Measurements from ENCODE around the gene FOXP1. TPM values are rescaled to one million over a fixed set of nuclear protein-coding genes. Genes with fewer than 3 reads are reported as not detected.

The FOXP1 gene
- total RNA-seq, 1 experiment from 2014 or later = 75.3 TPM

GRCh38 chr3:71269906-71270305, 313.6 kb downstream of the FOXP1 start:
- TF ChIP-seq CTCF (conservative IDR thresholded peaks at IDR 0.05) = no peak
- Mint-ChIP-seq H3K27ac (peak overlapping the region in 1 of 3 experiments; percentile 41; a peak in 1 of 7 replicates), H3K9me3 (no peaks in the 10 kb centered on the region), H3K4me1 (peaks cover 5 to 15% of the 10 kb centered on the region in 2 experiments), H3K27me3 (ENCODE audit: low read depth) (no peaks in the 10 kb centered on the region), H3K4me3 (no peak overlapping the region), H3K36me3 (ENCODE audit: insufficient read depth in 1 of 3, low read depth in 3 of 3) (peaks cover 0 to 7% (median 5%) of the 10 kb centered on the region in 3 experiments; a peak in 5 of 7 replicates)
- no peak overlapping the region for H2AFZ ChIP-seq (ENCODE audit: low read length)
- no peaks in the 10 kb centered on the region for H3K79me2 ChIP-seq (ENCODE audit: insufficient read depth, low read length)
- H2BK12ac ChIP-seq (ENCODE audit: insufficient read length, low read depth, low read length) = no peak overlapping the region
- H3K79me1 ChIP-seq (ENCODE audit: insufficient read depth, low read depth, low read length, poor library complexity, severe bottlenecking) = no peaks in the 10 kb centered on the region
- H3K4ac ChIP-seq (ENCODE audit: low read depth, low read length) = no peak overlapping the region
- H4K91ac ChIP-seq (ENCODE audit: insufficient read length, low read depth, low read length) = no peak overlapping the region
- H3K27ac ChIP-seq (ENCODE audit: insufficient read length, low read depth, low read length) = no peak overlapping the region
- no peak for DNase-seq
- no peak overlapping the region for H3K14ac ChIP-seq (ENCODE audit: insufficient read depth, low read length)
- H3K27me3 ChIP-seq (ENCODE audit: insufficient read depth, low read length) = no peaks in the 10 kb centered on the region
- no peak overlapping the region for H3T11ph ChIP-seq (ENCODE audit: low read length)
- H2BK20ac ChIP-seq (ENCODE audit: low read depth, low read length, poor library complexity, severe bottlenecking) = no peak overlapping the region
- H2AK5ac ChIP-seq (ENCODE audit: insufficient read length, low read length) = no peak overlapping the region
- no peak overlapping the region for H3K23ac ChIP-seq (ENCODE audit: insufficient read length, low read depth, low read length)
- no peaks in the 10 kb centered on the region for H3K4me1 ChIP-seq (ENCODE audit: insufficient read depth, low read length)
- H3K23me2 ChIP-seq (ENCODE audit: insufficient read length, low read depth, low read length, poor library complexity, severe bottlenecking) = no peaks in the 10 kb centered on the region
- no CpG with 5 or more reads among the region's 8 CpGs for WGBS (ENCODE audit: extremely low coverage, insufficient read length, low lambda C conversion rate)
- no peaks in the 10 kb centered on the region for H4K20me1 ChIP-seq (ENCODE audit: control insufficient read depth, insufficient read depth, insufficient read length)
- H3K18ac ChIP-seq (ENCODE audit: insufficient read length, low read depth, low read length) = no peak overlapping the region
- H2BK15ac ChIP-seq (ENCODE audit: low read depth, low read length) = no peak overlapping the region
- H4K8ac ChIP-seq (replicated peaks; ENCODE audit: insufficient read length, low read depth, low read length) = no peak overlapping the region
- no peak overlapping the region for H2BK120ac ChIP-seq (ENCODE audit: low read depth, low read length, poor library complexity, severe bottlenecking)
- no peak overlapping the region for H3K9ac ChIP-seq (ENCODE audit: extremely low read depth, insufficient read length, low read length)
- no peak overlapping the region for H3K4me2 ChIP-seq (ENCODE audit: insufficient read depth, insufficient read length, low read length)
- H3K56ac ChIP-seq (ENCODE audit: insufficient read length, low read depth, low read length) = no peak overlapping the region
- no peak overlapping the region for H4K5ac ChIP-seq (ENCODE audit: insufficient read length, low read depth, low read length)
- no peak overlapping the region for H2BK5ac ChIP-seq (ENCODE audit: insufficient read length, low read length)
- no peaks in the 10 kb centered on the region for H3K9me3 ChIP-seq (ENCODE audit: control insufficient read depth, low read depth, low read length)

Data from H9 (cell line).